HG02943 (cell line): ENCODE measurements around the gene KCNMA1.

Experiments used
- ATAC-seq: cut with Tn5 transposase; IDR thresholded peaks from one replicate; pipeline ENCODE4 v1.9.1; 2021; ENCODE audit warnings: mild to moderate bottlenecking, low read depth, moderate library complexity; ENCODE audit not compliant: unreplicated experiment

Gene KCNMA1

DNA sequence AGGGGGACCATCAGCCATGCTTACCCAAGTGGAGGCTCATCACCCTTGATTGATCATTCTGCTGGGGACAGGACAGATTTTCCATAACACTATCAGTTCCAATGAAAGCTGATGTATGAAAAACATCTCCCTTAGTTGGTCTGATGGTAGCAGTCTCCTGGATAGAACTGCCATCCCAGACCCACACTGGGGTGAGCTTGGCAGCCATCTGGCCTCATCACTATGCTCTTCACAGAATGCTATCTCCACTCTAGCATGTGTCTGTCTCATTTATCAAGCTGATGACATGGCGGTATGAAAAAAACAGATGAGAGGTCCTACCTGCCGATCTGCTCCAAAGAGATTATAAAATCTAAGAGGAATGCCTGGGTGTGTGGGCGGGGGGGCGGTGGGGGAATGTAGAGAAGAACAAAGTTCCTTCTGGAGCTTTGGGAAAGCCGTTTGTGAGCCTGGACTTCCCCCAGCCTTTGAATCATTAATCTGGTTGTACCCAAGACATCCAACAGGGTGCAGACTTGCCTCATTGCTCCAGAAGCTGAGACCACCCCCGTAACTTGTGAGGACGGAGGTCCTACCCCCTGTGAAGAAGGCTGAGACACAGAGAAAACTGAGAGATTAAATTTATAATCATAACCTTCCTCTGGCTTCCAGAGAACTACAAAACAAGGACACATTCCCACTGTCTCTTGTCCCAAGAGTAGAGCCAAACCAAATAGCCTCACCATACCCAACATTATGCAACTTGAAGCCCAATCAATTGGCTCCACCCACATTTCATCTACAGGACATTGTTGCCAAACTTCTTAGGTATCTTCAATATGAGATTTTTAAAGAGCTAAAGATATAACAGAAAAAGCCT lies 340.8 kb downstream of the KCNMA1 start:
- ATAC-seq = no peak

DNA sequence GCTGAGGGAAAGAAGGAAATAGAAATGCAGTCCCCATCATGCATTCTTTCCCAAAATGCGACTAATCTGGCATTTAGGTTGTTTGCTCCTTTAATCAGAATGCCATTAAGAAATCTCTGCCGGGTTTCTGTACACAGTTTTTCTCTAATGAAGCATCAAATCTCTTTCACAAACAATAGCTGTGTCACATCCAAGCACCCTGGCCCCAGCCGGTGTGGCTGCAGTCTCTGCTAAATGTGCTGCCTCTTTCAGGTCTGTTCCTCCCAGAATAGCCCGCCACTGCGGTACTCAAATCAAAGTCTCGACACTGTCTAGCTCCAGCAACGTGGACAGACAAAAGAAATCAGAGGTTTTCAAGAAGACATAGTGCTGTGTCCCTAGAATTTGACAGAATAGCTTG lies 343.8 kb downstream of the KCNMA1 start:
- ATAC-seq = no peak

DNA sequence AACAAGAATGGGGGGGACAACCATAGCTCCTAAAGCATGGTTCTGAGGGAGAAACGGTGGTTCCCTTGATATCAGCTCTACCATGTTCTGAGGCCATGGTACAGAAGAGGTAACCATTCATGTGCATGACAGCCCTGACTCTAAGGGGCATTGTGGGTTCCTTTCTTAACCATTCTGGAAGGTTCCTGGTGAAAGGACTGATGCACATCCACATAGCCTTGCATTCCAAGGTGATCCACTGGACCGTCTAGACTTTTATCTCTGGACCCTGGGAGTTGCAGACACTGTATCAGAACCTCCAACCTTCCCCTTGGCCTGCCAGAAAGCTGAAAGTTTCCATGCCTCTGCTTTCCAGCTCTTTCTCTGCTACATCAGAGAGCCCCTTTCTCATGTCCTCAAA lies 344.3 kb downstream of the KCNMA1 start:
- ATAC-seq = no peak

DNA sequence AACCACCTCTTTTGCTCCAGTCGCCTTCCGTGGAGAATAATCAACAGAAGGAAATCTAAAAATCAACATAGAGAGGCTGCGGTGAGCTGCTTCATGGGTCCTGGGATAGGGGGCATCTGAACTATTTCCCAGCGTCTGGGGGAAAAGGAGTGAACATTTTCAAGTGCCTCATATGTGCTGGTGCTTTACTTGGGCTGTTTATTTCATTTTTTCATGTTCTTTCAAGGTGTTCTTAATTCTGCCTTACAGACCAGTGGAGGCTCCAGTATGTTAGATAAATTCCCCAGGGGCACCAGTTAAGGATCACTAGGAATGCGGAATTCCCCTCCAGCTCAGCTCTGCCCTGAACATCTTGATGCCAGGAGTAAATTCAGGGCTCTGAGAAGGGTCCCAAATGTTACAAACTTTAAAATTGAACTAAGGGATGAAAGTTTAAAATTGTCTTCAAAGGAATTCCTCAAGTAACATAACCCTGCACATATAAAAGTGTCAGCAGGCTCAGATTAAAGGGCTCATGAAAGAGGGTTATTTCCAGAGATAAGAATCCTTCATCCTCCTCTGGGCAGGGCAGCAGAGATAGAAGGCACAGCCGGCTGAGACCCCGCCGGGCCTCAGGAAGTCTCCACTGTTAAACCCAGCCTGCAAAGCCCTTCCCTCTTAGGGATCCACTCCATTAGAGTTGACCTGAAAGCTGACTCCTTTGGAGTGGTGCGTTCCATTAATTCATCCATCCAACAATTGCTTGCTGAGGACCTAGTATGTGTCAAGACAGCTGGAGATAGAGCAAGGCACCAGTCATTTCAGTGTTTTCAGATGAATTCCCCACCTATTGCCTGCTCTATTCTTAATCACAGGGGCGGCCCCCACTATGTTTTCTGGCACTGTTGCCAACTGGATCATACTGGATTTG lies 345.8 kb downstream of the KCNMA1 start:
- ATAC-seq = no peak

DNA sequence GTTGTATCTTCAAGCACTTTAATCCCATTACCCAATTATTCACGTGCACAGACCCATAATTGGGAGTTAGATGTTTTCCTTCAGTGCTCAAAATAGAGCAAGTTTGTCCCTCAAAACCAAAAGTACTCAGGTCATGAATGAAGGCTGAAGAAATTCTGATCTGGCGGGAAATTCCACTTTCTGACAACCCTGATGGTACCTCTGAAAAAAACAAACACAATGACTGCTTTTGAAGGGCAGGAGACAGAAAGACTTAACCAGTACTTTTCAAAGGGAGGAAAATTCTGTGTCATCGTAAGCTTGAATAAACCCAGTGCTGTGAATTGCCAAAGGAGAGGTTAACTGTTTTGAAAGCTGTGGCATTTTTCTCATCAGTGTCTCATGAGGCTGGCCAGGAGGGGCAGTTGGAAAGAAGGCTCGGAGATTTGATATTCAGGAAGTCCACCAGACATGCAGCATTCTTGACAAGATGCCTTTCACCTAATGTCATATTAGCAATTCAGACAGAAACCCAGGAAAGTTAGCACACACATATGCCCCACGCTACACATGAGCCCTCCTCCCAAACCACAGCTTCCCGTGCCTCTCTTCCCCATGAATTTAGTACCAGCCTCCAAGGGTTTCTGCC lies 347.0 kb downstream of the KCNMA1 start:
- ATAC-seq = no peak

DNA sequence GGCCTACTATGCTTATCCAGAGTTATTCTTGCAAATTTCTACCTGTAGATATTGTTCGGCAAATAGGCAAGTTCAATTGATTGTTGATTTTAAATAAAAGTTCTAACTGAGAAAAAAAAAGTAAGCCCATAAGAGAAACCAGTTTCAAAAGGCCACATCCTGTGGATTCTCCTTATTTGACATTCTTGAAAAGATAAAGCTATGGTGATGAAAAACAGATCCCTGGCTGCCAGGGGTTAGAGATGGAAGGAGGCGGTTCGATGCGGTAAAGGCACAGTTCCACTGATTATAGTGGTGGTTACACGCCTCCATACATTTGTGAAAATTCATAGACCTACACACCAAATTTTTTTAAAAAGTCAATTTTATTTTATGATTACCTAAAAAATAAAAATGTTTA lies 347.8 kb downstream of the KCNMA1 start:
- ATAC-seq = no peak

DNA sequence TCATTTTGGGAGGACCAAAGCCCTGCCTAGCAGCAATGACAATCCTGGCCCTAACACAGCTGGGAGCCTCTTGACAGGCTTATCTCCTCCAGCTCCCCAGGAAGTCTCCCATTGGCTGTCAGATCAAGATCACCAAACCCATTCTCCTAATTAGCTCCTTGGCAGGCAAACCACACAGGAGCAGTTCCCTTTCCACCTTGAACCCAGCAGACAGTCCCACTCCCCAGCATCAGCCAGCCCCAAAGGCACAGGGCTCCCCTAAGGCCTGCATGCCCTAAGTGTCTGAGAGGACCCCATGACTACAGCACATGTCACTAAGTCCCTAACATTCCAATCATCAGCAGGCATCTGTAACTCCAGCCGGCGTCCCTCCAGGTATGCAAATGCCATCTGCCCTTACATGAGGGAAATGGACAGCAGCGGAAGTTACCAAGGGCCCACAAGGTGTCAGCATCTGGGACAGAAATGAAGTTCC lies 348.5 kb downstream of the KCNMA1 start:
- no peak for ATAC-seq

DNA sequence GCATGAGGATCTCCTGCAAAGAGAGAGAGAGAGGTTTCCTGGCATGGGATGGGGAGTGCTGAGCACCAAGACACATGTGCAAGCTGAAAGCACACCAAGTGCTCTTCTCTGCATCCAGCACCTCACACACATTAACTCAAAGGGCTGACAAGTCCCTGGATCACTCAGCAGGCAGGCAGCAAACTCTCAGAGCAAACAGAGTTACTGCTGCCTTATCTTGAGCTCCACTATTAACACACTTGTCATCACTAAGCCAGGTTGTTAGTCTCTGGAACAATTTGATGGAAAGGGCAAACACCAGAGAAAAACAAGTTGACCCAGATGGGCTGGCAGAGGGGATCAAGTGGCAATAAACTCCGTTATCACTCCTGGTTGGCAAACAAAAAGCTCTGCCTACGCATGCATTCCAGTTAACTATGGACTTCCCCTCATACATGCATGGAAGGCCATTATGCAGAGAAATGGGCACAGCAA lies 349.9 kb downstream of the KCNMA1 start:
- ATAC-seq = no peak

DNA sequence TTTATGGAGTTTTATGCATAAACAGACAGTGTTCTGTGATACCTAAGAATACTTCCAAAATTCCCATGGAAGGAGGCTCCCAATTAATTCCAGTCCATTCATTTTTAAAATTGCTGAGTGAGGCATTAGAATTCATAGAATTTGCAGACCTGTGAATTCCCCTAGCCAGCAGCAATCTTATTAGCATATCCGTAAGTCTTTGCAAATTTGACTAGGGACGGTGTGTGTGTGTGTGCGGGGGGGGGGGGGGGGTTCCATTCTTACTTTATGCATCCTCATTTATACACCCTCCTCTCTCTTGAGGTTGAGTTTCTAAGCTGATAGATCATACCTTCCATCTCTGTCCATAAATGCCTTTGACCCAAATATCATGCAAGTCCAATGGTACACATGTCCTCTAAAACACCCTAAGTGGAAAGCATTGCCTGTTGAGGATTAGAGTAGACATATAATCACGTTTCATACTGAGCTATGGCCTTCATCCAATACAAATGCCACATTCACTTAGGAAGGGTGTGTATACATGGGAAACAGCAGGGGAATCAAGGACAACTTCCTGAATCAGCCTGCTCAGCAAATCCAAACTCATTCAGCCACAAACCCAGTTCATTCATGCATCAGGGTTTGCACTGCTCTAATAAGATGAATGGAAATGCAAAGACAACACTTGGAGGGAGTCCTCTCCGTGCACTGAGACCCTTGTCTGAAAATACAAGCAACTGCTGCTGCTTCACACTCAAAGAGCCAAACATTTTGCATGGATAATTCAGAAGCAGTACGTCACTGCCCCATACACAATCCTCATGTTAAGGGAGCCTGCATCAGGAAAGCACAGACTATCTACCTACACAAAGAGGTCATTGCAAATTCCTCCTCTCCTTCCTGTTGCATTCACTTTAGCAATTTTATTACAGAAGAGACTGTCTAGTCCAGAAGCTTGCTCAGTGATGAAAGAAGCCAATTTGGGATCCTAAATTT lies 350.8 kb downstream of the KCNMA1 start:
- ATAC-seq = no peak

DNA sequence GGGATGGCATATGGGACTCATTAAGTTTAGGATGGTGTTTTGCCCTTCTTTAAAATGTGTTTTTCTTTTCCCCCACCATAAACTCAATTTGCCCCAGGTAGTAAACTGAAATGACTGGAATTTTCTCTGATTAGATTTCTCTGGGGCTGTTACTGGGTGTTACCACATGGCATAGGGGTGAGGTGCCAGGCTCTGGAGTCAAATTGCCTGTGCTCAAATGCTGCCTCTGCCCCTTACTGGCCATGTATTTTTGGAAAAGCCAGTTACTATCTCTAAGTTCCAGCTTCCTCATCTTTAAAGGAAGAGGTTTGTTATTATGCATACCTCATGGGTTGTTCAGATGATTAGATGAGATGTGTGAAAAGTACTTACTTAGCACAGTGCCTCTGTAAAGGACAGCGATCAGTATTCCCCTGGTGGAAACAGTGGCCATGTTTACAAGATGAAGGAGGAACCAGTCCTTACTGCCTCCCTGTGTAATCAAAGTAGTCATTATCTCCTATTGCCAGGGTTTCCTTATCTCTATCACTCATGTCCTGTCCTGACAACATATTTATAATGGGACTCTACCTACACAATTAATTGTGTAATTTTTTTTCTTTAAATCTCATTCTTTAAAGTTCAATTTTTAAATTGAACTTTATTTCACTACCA lies 352.0 kb downstream of the KCNMA1 start:
- ATAC-seq = no peak

DNA sequence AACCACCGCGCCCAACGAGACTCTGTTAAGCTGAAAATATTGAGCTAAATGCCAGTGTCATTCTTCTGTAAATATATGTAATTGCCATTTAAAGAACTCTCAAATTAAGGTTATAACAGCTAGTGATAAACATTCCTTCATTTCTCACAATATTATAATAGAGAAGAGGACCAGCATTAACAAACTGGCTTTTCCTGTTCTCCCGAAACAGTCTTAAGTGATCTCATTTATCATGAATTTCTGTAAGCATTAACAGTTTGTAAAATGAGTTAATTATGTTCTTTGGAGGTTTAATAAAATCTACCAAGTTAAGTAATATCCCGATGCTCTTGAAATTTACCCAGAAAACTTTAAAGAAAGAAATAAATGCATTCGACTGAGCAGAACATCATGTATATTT lies 352.8 kb downstream of the KCNMA1 start:
- no peak for ATAC-seq

DNA sequence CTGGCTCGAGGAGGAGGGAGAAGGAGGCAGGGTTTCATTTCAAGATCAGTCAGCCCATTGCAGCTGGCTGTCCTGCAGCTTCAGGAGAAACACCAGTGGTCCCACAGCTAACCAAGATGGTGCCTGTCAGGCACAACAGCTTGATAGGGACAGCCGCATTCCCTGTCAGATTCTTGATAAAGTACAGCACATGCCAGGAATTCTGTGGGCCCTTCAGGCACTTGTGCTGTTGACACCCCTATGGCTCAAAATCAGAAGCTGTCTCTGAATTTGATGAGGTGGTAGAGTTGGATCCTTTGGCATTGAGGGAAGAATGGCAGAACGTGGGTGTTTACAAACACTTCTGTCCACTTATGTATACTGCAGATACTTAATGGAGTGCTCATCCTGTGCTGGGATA lies 354.3 kb downstream of the KCNMA1 start:
- ATAC-seq = no peak

DNA sequence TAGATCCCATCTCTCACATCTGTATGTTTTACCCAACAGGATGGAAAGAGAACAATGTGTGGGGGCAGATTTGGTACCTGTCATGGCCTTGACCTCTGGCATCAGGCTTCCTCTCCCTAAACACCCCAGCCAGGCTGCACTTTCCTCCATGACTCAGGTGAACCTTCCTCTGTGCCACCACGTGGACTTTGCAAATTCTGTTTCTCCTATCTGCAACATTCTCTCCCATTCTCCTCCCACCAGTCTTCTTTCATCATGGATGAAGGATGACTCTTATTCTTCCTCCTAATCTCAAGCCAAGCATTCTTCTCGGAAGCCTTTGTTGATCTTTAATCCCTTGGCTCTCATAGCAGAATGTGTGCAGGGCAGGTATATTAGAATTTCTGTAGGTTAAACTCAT lies 355.4 kb downstream of the KCNMA1 start:
- ATAC-seq = no peak

DNA sequence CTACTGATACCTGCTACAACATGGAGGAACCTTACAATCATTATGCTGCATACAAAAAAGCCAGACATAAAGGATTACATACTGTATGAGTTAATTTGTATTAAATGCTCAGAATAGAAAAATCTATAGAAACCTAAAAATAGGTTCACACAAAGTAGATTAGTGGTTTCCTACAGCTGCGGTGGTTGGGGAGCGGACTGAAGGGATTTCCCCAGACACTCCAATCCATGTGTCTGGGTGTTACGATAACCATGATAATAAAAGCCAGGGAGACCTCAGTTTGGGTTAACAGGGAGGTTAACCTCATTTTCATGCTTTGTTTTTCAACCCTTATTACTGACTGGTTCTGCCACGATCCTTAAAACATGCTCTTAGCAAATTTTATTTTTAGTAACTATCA lies 355.9 kb downstream of the KCNMA1 start:
- ATAC-seq = no peak

DNA sequence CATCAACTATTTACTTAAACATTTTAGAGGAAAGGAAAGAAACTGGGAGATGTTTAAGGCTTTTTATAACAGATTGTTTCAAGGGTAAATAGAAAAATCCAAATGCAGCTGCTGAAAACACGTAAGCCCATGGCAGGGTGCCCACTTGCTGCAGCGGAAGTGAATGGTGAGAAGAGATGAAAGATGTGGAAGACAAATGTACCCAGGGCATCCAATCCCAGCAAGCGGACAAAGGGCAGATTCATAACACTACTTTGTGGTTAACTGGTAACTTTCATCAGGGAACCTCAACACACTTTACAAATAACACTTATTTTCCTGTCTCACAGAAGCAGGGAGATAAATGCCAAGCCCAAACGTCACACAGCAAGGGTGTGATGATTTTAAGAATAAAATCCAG lies 358.4 kb downstream of the KCNMA1 start:
- no peak for ATAC-seq

DNA sequence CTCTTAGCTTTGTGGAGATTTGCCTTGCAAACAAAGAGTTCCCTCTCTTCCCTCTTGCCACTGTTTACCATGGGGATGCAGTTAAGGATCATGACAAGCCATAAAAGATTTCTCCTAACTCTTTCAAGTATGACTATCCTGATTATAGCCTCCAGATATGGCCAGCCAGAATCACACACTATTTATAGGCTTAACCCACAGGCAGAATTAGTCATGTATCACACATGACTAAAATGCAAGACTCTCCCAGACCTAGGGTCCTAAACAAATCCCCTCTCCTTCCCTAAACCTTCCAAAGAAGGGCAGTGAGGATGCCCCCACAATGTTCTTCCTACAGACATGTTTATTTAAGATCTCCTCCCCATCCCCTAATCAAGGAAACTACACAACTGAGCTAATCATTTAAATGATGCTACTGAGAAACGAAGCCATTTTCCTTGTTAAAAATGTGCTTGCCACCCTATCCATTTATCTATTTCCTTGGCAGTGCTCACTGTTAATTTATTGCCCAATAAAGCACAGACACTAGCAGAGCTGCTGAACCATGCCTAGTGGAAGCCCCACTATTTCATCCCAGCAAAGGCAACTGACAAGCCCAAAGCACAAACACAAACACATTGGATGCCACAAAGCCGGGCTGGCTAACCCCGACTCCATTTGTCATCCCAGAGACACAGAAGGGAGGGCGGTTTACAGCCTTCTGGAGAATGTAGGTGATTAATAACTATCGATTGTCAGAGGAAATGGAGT lies 363.4 kb downstream of the KCNMA1 start:
- ATAC-seq = no peak

DNA sequence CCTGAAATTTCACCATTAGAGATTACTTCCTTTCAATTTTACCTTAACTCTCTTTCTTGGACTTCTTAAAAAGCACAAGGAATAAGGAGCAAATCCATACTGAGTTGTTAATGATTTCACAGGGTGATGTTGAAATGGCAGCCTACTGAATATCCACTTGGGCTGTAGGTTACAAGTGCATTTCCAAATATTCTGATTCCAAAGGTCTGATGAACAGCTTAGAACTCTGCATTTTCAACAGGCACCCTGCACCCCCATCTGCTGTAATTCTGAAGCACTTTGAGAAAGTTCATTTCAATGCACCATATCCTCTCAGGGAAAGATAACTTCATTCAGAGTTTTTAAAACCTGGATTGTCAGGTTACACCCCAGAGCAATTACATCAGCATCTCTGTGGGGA lies 368.4 kb downstream of the KCNMA1 start:
- ATAC-seq = no peak

DNA sequence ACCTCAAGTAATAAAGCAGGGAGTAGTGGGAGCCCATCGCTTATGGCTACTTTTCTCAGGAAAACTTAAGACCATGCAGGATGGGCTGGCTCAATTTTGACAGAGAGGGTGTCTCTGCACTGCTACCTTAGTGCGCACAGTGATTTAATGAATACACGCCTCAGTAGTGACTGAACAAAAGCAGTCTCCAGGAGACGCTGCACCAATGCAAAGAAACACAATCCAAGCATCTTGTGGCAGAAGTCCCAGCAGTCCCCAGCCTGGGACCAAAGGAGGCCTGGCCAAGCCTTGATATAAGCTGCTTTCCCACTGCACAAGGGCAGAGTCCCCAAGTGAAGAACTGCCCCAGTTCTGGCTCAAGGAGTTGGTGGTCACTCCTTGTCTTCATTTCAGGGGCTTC lies 368.9 kb downstream of the KCNMA1 start:
- ATAC-seq = no peak
